ENCODE results near the gene SERF2.
"Not testable (repeated sequence)": the region's sequence is repeated elsewhere in the genome, so short reads cannot be mapped to it uniquely, and the experiment has no call there.

The SERF2 gene

GRCh38 chr15:43794269-43795037 lies 2.3 kb downstream of the SERF2 start:
- DNase-seq = no peak

- no peak for DNase-seq
Measured at GRCh38 chr15:43795197-43795596, 3.1 kb downstream of the SERF2 start.

GRCh38 chr15:43795997-43796396 lies 3.9 kb downstream of the SERF2 start:
- DNase-seq = no peak

- no peak for DNase-seq
Measured at GRCh38 chr15:43796566-43796965, 4.4 kb downstream of the SERF2 start.

- no peak for DNase-seq
Measured at GRCh38 chr15:43799209-43799944, 7.3 kb downstream of the SERF2 start.

- no peak for DNase-seq
Measured at GRCh38 chr15:43799945-43800285, 7.8 kb downstream of the SERF2 start, which contains the start of gene SERINC4. TSS of gene SERINC4 (minus strand) at chr15:43800220. CDS start at chr15:43799986, 234 bp downstream.

GRCh38 chr15:43800286-43801141 lies 8.4 kb downstream of the SERF2 start, which contains the start of gene HYPK:
TSS of gene HYPK (plus strand) at chr15:43800599. CDS start at chr15:43800623, 24 bp downstream.
- DNase-seq = peak; percentile 94

- not testable (repeated sequence) for DNase-seq
Measured at GRCh38 chr15:43802676-43803075, 10.6 kb downstream of the SERF2 start.

- DNase-seq = no peak
Measured at GRCh38 chr15:43808435-43808950, 16.4 kb downstream of the SERF2 start.

- no peak for DNase-seq
Measured at GRCh38 chr15:43808960-43809678, 17.0 kb downstream of the SERF2 start.

GRCh38 chr15:43815064-43815463 lies 22.9 kb downstream of the SERF2 start:
- not testable (repeated sequence) for DNase-seq

GRCh38 chr15:43821505-43821904 lies 29.4 kb downstream of the SERF2 start:
- no peak for DNase-seq

- DNase-seq = peak; percentile 94
Measured at GRCh38 chr15:43824302-43825246, 32.5 kb downstream of the SERF2 start, which contains the start of gene MFAP1. TSS of gene MFAP1 (minus strand) at chr15:43824690. CDS start at chr15:43824569, 121 bp downstream.

- peak; percentile 15 for DNase-seq
Measured at GRCh38 chr15:43825305-43825704, 33.2 kb downstream of the SERF2 start.

GRCh38 chr15:43826029-43826507 lies 33.9 kb downstream of the SERF2 start:
- no peak for DNase-seq

GRCh38 chr15:43826508-43827341 lies 34.6 kb downstream of the SERF2 start, which contains the start of gene WDR76:
TSS of gene WDR76 (plus strand) at chr15:43827002. CDS start at chr15:43827033, 31 bp downstream.
- DNase-seq = peak; percentile 92

- peak; percentile 40 for DNase-seq
Measured at GRCh38 chr15:43828061-43828657, 36.0 kb downstream of the SERF2 start.

- DNase-seq = not testable (repeated sequence)
Measured at GRCh38 chr15:43829951-43830540, 37.9 kb downstream of the SERF2 start.

Measured in stimulated activated CD4-positive, alpha-beta T cell treated with anti-CD3 and anti-CD28 coated beads, Interleukin-15, amount 100 ng/mL, for 24 hours (primary cell).